ENCODE results near the gene SURF6. TPM values are rescaled to one million over a fixed set of nuclear protein-coding genes. Genes with fewer than 3 reads are reported as not detected.
A peak's percentile ranks its signal among the peaks of the same experiment; 100 is the strongest.

The SURF6 gene
- total RNA-seq, 2 experiments from 2014 or later = 24.9 to 28.3 TPM

DNA sequence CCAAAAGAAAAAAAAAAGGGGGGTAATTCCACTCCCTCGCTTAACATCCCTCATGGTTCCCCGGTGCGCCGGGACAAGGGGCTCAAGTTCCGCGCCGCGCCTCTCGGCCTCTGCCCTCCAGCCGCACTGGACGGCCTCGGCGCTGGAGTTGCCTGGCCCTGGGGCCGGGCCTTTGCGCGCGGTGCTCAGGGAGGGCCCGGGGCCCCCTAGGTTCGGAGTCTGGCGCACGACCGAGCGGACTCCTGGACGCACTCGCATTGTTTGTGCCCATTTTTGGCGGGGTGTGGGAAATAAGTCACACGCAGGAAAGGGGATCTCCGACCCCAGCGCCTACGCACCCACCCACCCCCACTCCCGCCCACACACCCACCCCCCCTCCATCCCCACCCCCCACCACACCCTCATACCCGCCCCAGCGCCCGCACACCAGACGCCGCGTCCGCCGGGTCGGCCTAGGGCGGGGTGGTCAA, 11.6 kb upstream of the SURF6 start:
- DNase-seq = peak; percentile 52
- peak overlapping the region; percentile 98 for H3K4me3 Mint-ChIP-seq
- H3K36me3 Mint-ChIP-seq (ENCODE audit: low read depth) = peaks cover 71% of the 10 kb centered on the region
- intact Hi-C loops (cut with micrococcal nuclease) = no loop called here
- no peak for TF ChIP-seq CTCF (IDR thresholded peaks at IDR 0.05)
- no peaks in the 10 kb centered on the region for H3K27me3 Mint-ChIP-seq
- peaks cover 37% of the 10 kb centered on the region for H3K4me1 Mint-ChIP-seq (ENCODE audit: low read depth)
- ChIA-PET CTCF (interaction anchor here (1.0 to 2.5 kb wide), 6 partner anchors 8 to 27 kb away, joined by 3 to 11 read pairs (median 4); partner anchors contain the start of genes SURF1 and SURF2), POLR2A (interaction anchor here (0.9 to 28.8 kb wide), 12 partner anchors 1 to 112 kb away, joined by 3 to 872 read pairs (median 6); partner anchors contain the start of genes MED22, RPL7A, STKLD1 and SURF1)
- no peaks in the 10 kb centered on the region for H3K9me3 Mint-ChIP-seq
- peak overlapping the region; percentile 99 for H3K27ac Mint-ChIP-seq
- peak; percentile 40 for ATAC-seq

DNA sequence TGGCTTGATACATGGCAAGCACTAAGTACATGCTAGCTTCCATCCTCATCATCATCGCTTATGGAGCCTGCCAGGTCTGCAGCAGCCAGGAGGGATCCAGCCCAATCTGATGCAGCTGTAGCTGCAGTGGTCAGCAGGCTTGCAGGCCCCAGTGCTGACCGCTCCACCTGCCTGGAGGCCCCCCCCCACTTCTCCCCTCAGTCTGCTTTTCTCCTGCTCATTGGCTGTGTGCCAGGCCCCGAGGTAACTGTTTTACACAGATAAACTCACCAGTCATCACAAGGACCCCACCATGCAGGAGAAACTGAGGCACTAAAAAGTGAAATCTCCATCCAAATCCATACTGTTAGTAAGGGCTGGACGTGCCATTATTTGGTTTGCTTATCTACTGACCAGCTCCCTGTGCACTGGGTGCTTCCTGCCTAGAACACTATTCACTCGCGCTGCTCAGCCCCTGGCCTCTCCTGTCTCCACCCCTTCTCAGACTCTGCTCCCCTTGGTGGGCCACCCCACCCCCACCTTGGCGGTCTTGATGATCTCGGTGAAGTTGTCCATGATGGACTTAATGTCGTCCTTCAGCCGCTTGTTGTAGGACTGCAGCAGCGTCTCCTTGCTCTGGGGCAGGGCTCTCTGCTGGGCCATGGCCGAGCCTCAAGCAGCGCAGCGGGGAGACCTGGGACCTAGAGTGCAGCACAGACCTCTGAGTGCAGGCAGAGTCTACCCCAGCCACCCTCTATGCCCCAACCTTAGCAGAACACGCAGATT, 10.2 kb upstream of the SURF6 start:
- DNase-seq (no peak), ATAC-seq (no peak)
- intact Hi-C loops (cut with micrococcal nuclease) = no loop called here
- TF ChIP-seq CTCF (IDR thresholded peaks at IDR 0.05) = no peak
- POLR2A ChIA-PET = interaction anchor here (0.6 to 24.9 kb wide), 6 partner anchors 8 to 71 kb away, joined by 3 to 872 read pairs (median 4); partner anchors contain the start of genes MED22, RPL7A, SURF1 and SURF2
- H3K27ac Mint-ChIP-seq = peak overlapping the region; percentile 90
- no peaks in the 10 kb centered on the region for H3K9me3 Mint-ChIP-seq
- H3K27me3 Mint-ChIP-seq = no peaks in the 10 kb centered on the region
- H3K4me1 Mint-ChIP-seq (ENCODE audit: low read depth) = peaks cover 38% of the 10 kb centered on the region
- CTCF ChIA-PET = interaction anchor here (0.6 to 1.0 kb wide), 3 partner anchors 11 to 324 kb away, joined by 3 to 4 read pairs (median 4); no protein-coding TSS in a partner anchor
- peak overlapping the region; percentile 98 for H3K4me3 Mint-ChIP-seq
- H3K36me3 Mint-ChIP-seq (ENCODE audit: low read depth) = peaks cover 67% of the 10 kb centered on the region

DNA sequence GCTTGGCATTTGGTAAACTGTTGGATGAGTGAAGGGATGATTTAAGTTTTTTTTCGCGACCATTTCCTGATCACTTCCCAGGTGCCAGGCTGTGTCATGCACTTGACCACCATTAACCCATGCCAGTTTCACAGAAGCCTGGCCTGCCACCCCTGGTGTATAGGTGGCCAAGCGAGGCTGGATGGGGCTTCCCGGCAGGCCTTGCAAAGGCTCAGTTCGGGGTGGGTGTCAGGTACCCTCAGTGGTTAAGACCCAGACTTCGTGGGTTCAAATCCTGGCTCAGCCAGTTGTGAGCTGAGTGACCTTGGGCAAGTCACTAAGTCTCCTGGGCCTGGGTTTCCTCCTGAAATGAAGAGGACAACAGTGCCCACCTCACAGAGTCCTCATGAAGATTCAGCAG, 9.6 kb upstream of the SURF6 start:
- CTCF ChIA-PET = interaction anchor here (0.6 kb wide), 1 partner anchor 156 kb away, joined by 3 read pairs; no protein-coding TSS in a partner anchor
- Mint-ChIP-seq H3K36me3 (ENCODE audit: low read depth) (peaks cover 66% of the 10 kb centered on the region), H3K27ac (no peak overlapping the region), H3K4me3 (no peak overlapping the region), H3K27me3 (no peaks in the 10 kb centered on the region), H3K9me3 (no peaks in the 10 kb centered on the region), H3K4me1 (ENCODE audit: low read depth) (peaks cover 42% of the 10 kb centered on the region)
- POLR2A ChIA-PET = interaction anchor here (1.1 to 24.9 kb wide), 4 partner anchors 8 to 71 kb away, joined by 3 to 872 read pairs (median 4); partner anchors contain the start of genes MED22, RPL7A, SURF1 and SURF2
- no peak for DNase-seq
- no peak for ATAC-seq
- intact Hi-C loops (cut with micrococcal nuclease) = no loop called here
- TF ChIP-seq CTCF (IDR thresholded peaks at IDR 0.05) = no peak

DNA sequence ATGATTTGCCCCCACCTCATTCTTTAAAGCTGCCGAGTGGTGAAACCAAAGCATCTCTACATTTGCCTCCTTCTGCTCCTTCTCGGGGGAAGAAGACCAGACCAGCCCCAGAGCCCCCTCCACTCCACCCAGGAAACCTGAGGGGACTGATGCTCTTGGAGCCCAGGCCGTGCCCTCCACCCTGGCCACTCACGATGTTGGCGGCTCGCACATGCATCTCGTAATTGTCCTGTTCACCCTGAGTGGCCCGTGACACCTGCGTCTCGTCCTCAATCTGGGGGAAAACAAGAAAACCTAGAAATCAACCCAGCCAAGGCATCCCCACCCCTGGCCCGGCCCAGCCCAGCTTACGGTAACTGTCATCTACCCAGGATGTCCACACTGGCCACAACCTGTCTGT, 9.0 kb upstream of the SURF6 start:
- intact Hi-C loops (cut with micrococcal nuclease) = no loop called here
- Mint-ChIP-seq H3K27me3 (no peaks in the 10 kb centered on the region), H3K9me3 (no peaks in the 10 kb centered on the region), H3K4me1 (ENCODE audit: low read depth) (peaks cover 42% of the 10 kb centered on the region), H3K27ac (no peak overlapping the region), H3K4me3 (no peak overlapping the region), H3K36me3 (ENCODE audit: low read depth) (peaks cover 66% of the 10 kb centered on the region)
- ChIA-PET POLR2A (interaction anchor here (24.9 kb wide), 1 partner anchor 16 kb away, joined by 872 read pairs; the partner anchor contains the start of genes MED22, RPL7A, SURF1 and SURF2), CTCF (no interaction called here)
- DNase-seq (no peak), ATAC-seq (no peak)
- TF ChIP-seq CTCF (IDR thresholded peaks at IDR 0.05) = no peak

All from activated CD8-positive, alpha-beta T cell treated with anti-CD3 and anti-CD28 coated beads for 36 hours (primary cell).